BLaER1 (cell line): ENCODE results near the gene NPB.

ENCODE experiments used
- H3K27ac ChIP-seq: shearing (Covaris generic); formaldehyde crosslinking; 2 replicates; pipeline ENCODE4 v1.8.1; 2022
- H3K27me3 ChIP-seq: shearing (Covaris generic); formaldehyde crosslinking; 2 replicates; pipeline ENCODE4 v1.8.1; 2022
- H3K36me3 ChIP-seq: shearing (Covaris generic); formaldehyde crosslinking; 2 replicates; pipeline ENCODE4 v1.8.1; 2022
- H3K4me1 ChIP-seq: shearing (Covaris generic); formaldehyde crosslinking; 2 replicates; pipeline ENCODE4 v1.8.1; 2022
- H3K4me2 ChIP-seq: shearing (Covaris generic); formaldehyde crosslinking; 2 replicates; pipeline ENCODE4 v1.8.1; 2022
- H3K4me3 ChIP-seq: shearing (Covaris generic); formaldehyde crosslinking; 2 replicates; pipeline ENCODE4 v1.8.1; 2022
- H3K9ac ChIP-seq: shearing (Covaris generic); formaldehyde crosslinking; 2 replicates; pipeline ENCODE4 v1.8.1; 2022
- H3K9me3 ChIP-seq: shearing (Covaris generic); formaldehyde crosslinking; 2 replicates; pipeline ENCODE4 v1.8.1; 2022
- H4K20me1 ChIP-seq: shearing (Covaris generic); formaldehyde crosslinking; 2 replicates; pipeline ENCODE4 v1.8.1; 2022
- Cebpa-rat ChIP-seq: shearing (Covaris generic); IDR thresholded peaks from 2 replicates; pipeline ENCODE4 v1.8.1; 2022

NPB gene

GRCh38 chr17:81904600-81905423, 2.8 kb downstream of the NPB start:
- Histone ChIP-seq H3K4me2 (peak overlapping the region; percentile 76), H4K20me1 (peaks cover 81% of the 10 kb centered on the region), H3K9me3 (no peaks in the 10 kb centered on the region), H3K36me3 (peaks cover 86% of the 10 kb centered on the region), H3K27me3 (peaks cover 43% of the 10 kb centered on the region), H3K27ac (no peak overlapping the region), H3K9ac (peak overlapping the region; percentile 14; the same call in 1 of the 2 replicates), H3K4me1 (peaks cover 58% of the 10 kb centered on the region), H3K4me3 (no peak overlapping the region)
- TF ChIP-seq Cebpa-rat = no peak

- H3K36me3 ChIP-seq = peaks cover 80% of the 10 kb centered on the region
- H3K9ac ChIP-seq = no peak overlapping the region
- H4K20me1 ChIP-seq = peaks cover 81% of the 10 kb centered on the region
- no peak overlapping the region for H3K4me3 ChIP-seq
- H3K4me1 ChIP-seq = peaks cover 64% of the 10 kb centered on the region
- H3K4me2 ChIP-seq = peak overlapping the region; percentile 76
- no peak for TF ChIP-seq Cebpa-rat
- H3K9me3 ChIP-seq = no peaks in the 10 kb centered on the region
- no peak overlapping the region for H3K27ac ChIP-seq
- H3K27me3 ChIP-seq = peaks cover 40% of the 10 kb centered on the region
Observed at GRCh38 chr17:81905424-81905875, 3.4 kb downstream of the NPB start.

- H3K4me3 ChIP-seq = no peak overlapping the region
- H3K27ac ChIP-seq = no peak overlapping the region
- H3K4me1 ChIP-seq = peaks cover 67% of the 10 kb centered on the region
- peaks cover 74% of the 10 kb centered on the region for H3K36me3 ChIP-seq
- TF ChIP-seq Cebpa-rat = no peak
- peaks cover 81% of the 10 kb centered on the region for H4K20me1 ChIP-seq
- H3K27me3 ChIP-seq = peaks cover 35% of the 10 kb centered on the region
- no peak overlapping the region for H3K9ac ChIP-seq
- no peak overlapping the region; the same call in 1 of the 2 replicates for H3K4me2 ChIP-seq
- H3K9me3 ChIP-seq = no peaks in the 10 kb centered on the region
Observed at GRCh38 chr17:81905993-81906392, 4.0 kb downstream of the NPB start.

GRCh38 chr17:81906476-81907218, 4.6 kb downstream of the NPB start:
- no peak overlapping the region for H3K4me2 ChIP-seq
- H3K4me3 ChIP-seq = no peak overlapping the region
- no peak for TF ChIP-seq Cebpa-rat
- no peak overlapping the region for H3K9ac ChIP-seq
- H3K9me3 ChIP-seq = no peaks in the 10 kb centered on the region
- H3K4me1 ChIP-seq = peaks cover 69% of the 10 kb centered on the region
- H4K20me1 ChIP-seq = peaks cover 77% of the 10 kb centered on the region
- H3K27ac ChIP-seq = no peak overlapping the region
- peaks cover 70% of the 10 kb centered on the region for H3K36me3 ChIP-seq
- H3K27me3 ChIP-seq = peaks cover 28% of the 10 kb centered on the region

GRCh38 chr17:81907219-81908145, 5.4 kb downstream of the NPB start:
- TF ChIP-seq Cebpa-rat = no peak
- Histone ChIP-seq H3K4me3 (no peak overlapping the region), H3K27me3 (peaks cover 20% of the 10 kb centered on the region), H3K36me3 (peaks cover 78% of the 10 kb centered on the region), H3K4me2 (no peak overlapping the region; the same call in 1 of the 2 replicates), H3K4me1 (peaks cover 68% of the 10 kb centered on the region), H4K20me1 (peaks cover 77% of the 10 kb centered on the region), H3K27ac (no peak overlapping the region), H3K9me3 (no peaks in the 10 kb centered on the region), H3K9ac (peak overlapping the region; percentile 26; the same call in 1 of the 2 replicates)

- Histone ChIP-seq H3K27ac (no peak overlapping the region), H3K9ac (peak overlapping the region; percentile 19; the same call in 1 of the 2 replicates)
Observed at GRCh38 chr17:81908793-81909192, 6.8 kb downstream of the NPB start.

GRCh38 chr17:81909231-81909630, 7.2 kb downstream of the NPB start:
- H3K36me3 ChIP-seq = peaks cover 78% of the 10 kb centered on the region
- no peak overlapping the region for H3K27ac ChIP-seq
- H3K27me3 ChIP-seq = peaks cover 2% of the 10 kb centered on the region; the same call in 1 of the 2 replicates
- peak overlapping the region; percentile 19; the same call in 1 of the 2 replicates for H3K9ac ChIP-seq
- H3K4me2 ChIP-seq = peak overlapping the region; percentile 91
- TF ChIP-seq Cebpa-rat = no peak
- peaks cover 77% of the 10 kb centered on the region for H4K20me1 ChIP-seq
- H3K9me3 ChIP-seq = no peaks in the 10 kb centered on the region
- no peak overlapping the region for H3K4me3 ChIP-seq
- H3K4me1 ChIP-seq = peaks cover 51% of the 10 kb centered on the region

More at GRCh38 chr17:81908793-81909192, 6.8 kb downstream of the NPB start:
- Histone ChIP-seq H3K36me3 (peaks cover 78% of the 10 kb centered on the region), H4K20me1 (peaks cover 77% of the 10 kb centered on the region), H3K4me1 (peaks cover 54% of the 10 kb centered on the region), H3K9me3 (no peaks in the 10 kb centered on the region), H3K4me2 (no peak overlapping the region), H3K4me3 (no peak overlapping the region), H3K27me3 (peaks cover 7% of the 10 kb centered on the region)
- TF ChIP-seq Cebpa-rat = no peak

- Histone ChIP-seq H3K4me2 (peak overlapping the region; percentile 91), H4K20me1 (peaks cover 77% of the 10 kb centered on the region), H3K36me3 (peaks cover 79% of the 10 kb centered on the region), H3K27me3 (no peaks in the 10 kb centered on the region), H3K9me3 (no peaks in the 10 kb centered on the region), H3K9ac (peak overlapping the region; percentile 87), H3K4me3 (peak overlapping the region; percentile 91), H3K27ac (peak overlapping the region; percentile 76), H3K4me1 (peaks cover 45% of the 10 kb centered on the region)
- TF ChIP-seq Cebpa-rat = no peak
Observed at GRCh38 chr17:81909966-81910839, 8.2 kb downstream of the NPB start.
